Hepatocyte (in vitro differentiated cells): ENCODE data around the gene KIRREL1. TPM values are rescaled to one million over a fixed set of nuclear protein-coding genes. Genes with fewer than 3 reads are reported as not detected.

Source experiments
- DNase-seq: peaks from one replicate; pipeline ENCODE4 v3.0.0-alpha.2; 2016; ENCODE audit warnings: low spot score
- H2AFZ ChIP-seq: fragments of 200-600 bp; sonication (generic); 2 replicates; pipeline ENCODE4 v1.6.0; 2016; ENCODE audit warnings: antibody characterized with exemption, mild to moderate bottlenecking
- H3K27ac ChIP-seq: fragments of 200-600 bp; sonication (generic); 2 replicates; pipeline ENCODE4 v1.5.1; 2016; ENCODE audit warnings: mild to moderate bottlenecking
- H3K27me3 ChIP-seq: fragments of 200-600 bp; sonication (generic); 2 replicates; pipeline ENCODE4 v1.6.1; 2016
- H3K36me3 ChIP-seq: fragments of 200-600 bp; sonication (generic); replicated peaks from 2 replicates; pipeline ENCODE4 v1.5.1; 2016; ENCODE audit warnings: low read depth; ENCODE audit not compliant: insufficient read depth
- H3K4me1 ChIP-seq: fragments of 200-600 bp; sonication (generic); 2 replicates; pipeline ENCODE4 v1.5.1; 2016; ENCODE audit warnings: mild to moderate bottlenecking, moderate library complexity; ENCODE audit not compliant: insufficient read depth
- H3K4me2 ChIP-seq: fragments of 200-600 bp; sonication (generic); 2 replicates; pipeline ENCODE4 v1.6.0; 2016
- H3K4me3 ChIP-seq: fragments of 200-600 bp; sonication (generic); 2 replicates; pipeline ENCODE4 v1.5.1; 2016; ENCODE audit warnings: mild to moderate bottlenecking
- H3K79me2 ChIP-seq: fragments of 200-600 bp; sonication (generic); 2 replicates; pipeline ENCODE4 v1.6.0; 2017; ENCODE audit warnings: mild to moderate bottlenecking
- H3K9me2 ChIP-seq: fragments of 200-600 bp; sonication (generic); replicated peaks from 2 replicates; pipeline ENCODE4 v1.6.0; 2017; ENCODE audit warnings: mild to moderate bottlenecking; ENCODE audit not compliant: insufficient read depth
- H3K9me3 ChIP-seq: fragments of 200-600 bp; sonication (generic); 2 replicates; pipeline ENCODE4 v1.5.1; 2016; ENCODE audit warnings: low read depth, mild to moderate bottlenecking
- H4K20me1 ChIP-seq: fragments of 200-600 bp; sonication (generic); 2 replicates; pipeline ENCODE4 v1.6.0; 2016; ENCODE audit warnings: mild to moderate bottlenecking; ENCODE audit not compliant: insufficient read depth, poor library complexity, severe bottlenecking
- CTCF ChIP-seq: fragments of 200-600 bp; sonication (generic); IDR thresholded peaks from 2 replicates; pipeline ENCODE4 v1.5.1; 2016; ENCODE audit warnings: antibody characterized with exemption, mild to moderate bottlenecking; ENCODE audit not compliant: poor library complexity
- EZH2 ChIP-seq: fragments of 200-600 bp; sonication (generic); IDR thresholded peaks from 2 replicates; pipeline ENCODE4 v1.6.1; 2016; ENCODE audit warnings: antibody characterized with exemption, mild to moderate bottlenecking, borderline replicate concordance
- EZH2phosphoT487 ChIP-seq: fragments of 200-600 bp; sonication (generic); IDR thresholded peaks from one replicate; pipeline ENCODE4 v1.6.1; 2018; ENCODE audit warnings: antibody characterized with exemption, mild to moderate bottlenecking, low read depth, moderate library complexity; ENCODE audit not compliant: unreplicated experiment, severe bottlenecking
- WGBS: methylation state at CpG from one replicate; pipeline ENCODE4 v1.1.6; 2016; ENCODE audit warnings: low lambda C conversion rate; ENCODE audit errors: missing lambda C conversion rate; 5-methylcytosine and 5-hydroxymethylcytosine counted together
- polyA plus RNA-seq: library from polyadenylated mRNA; unstranded; fragments of >200 nt; fragmentation: Nextera tagmentation; extraction: Ambion mirVana; gene quantifications from 2 replicates; pipeline ENCODE4 v1.2.1, GENCODE V29; 2016
- total RNA-seq: library from RNA; depleted of rRNA; stranded (reverse); fragments of >200 nt; gene quantifications from 2 replicates; pipeline ENCODE4 v1.2.3, GENCODE V29; 2014

KIRREL1 gene
- total and polyA plus RNA-seq, 2 experiments from 2014 or later: 20.4 to 47.1 TPM

GRCh38 chr1:158089476-158089875, 96.0 kb downstream of the KIRREL1 start:
- DNase-seq: no peak
- Histone ChIP-seq H3K9me3 (no peaks in the 10 kb centered on the region), H4K20me1 (no peaks in the 10 kb centered on the region), H3K4me2 (no peak overlapping the region), H3K27me3 (no peaks in the 10 kb centered on the region), H3K4me3 (no peak overlapping the region), H3K9me2 (no peaks in the 10 kb centered on the region), H3K36me3 (no peaks in the 10 kb centered on the region), H3K79me2 (no peaks in the 10 kb centered on the region), H2AFZ (no peak overlapping the region), H3K27ac (no peak overlapping the region), H3K4me1 (no peaks in the 10 kb centered on the region)
- no peak for TF ChIP-seq EZH2phosphoT487
- TF ChIP-seq CTCF: no peak
- TF ChIP-seq EZH2: no peak
- WGBS: 98% methylated on average over 16 of the region's 16 CpGs

GRCh38 chr1:158089925-158090637, 96.6 kb downstream of the KIRREL1 start:
- Histone ChIP-seq H3K36me3 (no peaks in the 10 kb centered on the region), H3K4me1 (no peaks in the 10 kb centered on the region), H3K4me2 (no peak overlapping the region), H3K79me2 (no peaks in the 10 kb centered on the region), H3K9me2 (no peaks in the 10 kb centered on the region), H3K27me3 (no peaks in the 10 kb centered on the region), H3K4me3 (no peak overlapping the region), H4K20me1 (no peaks in the 10 kb centered on the region), H3K9me3 (no peaks in the 10 kb centered on the region), H2AFZ (no peak overlapping the region), H3K27ac (no peak overlapping the region)
- TF ChIP-seq EZH2: no peak
- TF ChIP-seq EZH2phosphoT487: no peak
- TF ChIP-seq CTCF: no peak
- DNase-seq: no peak
- 96% methylated on average over 9 of the region's 9 CpGs for WGBS

GRCh38 chr1:158093376-158093775, 99.9 kb downstream of the KIRREL1 start:
- H3K27me3 ChIP-seq: no peaks in the 10 kb centered on the region
- H2AFZ ChIP-seq: no peak overlapping the region
- 96% methylated on average over 18 of the region's 18 CpGs for WGBS
- no peaks in the 10 kb centered on the region for H3K36me3 ChIP-seq
- no peaks in the 10 kb centered on the region for H3K4me1 ChIP-seq
- H3K27ac ChIP-seq: no peak overlapping the region
- no peaks in the 10 kb centered on the region for H3K9me2 ChIP-seq
- DNase-seq: no peak
- TF ChIP-seq EZH2phosphoT487 (no peak), EZH2 (no peak), CTCF (no peak)
- H4K20me1 ChIP-seq: no peaks in the 10 kb centered on the region
- no peak overlapping the region for H3K4me2 ChIP-seq
- no peak overlapping the region for H3K4me3 ChIP-seq
- H3K79me2 ChIP-seq: no peaks in the 10 kb centered on the region
- H3K9me3 ChIP-seq: no peaks in the 10 kb centered on the region
